HG03139 (cell line): Measurements from ENCODE around the gene ANKRD65.
"Not testable (repeated sequence)": the region's sequence is repeated elsewhere in the genome, so short reads cannot be mapped to it uniquely, and the experiment has no call there.

ENCODE experiments used
- ATAC-seq: cut with Tn5 transposase; IDR thresholded peaks from one replicate; pipeline ENCODE4 v1.9.1; 2021; ENCODE audit not compliant: unreplicated experiment

The ANKRD65 gene

GRCh38 chr1:1399187-1399871 is 21.7 kb downstream of the ANKRD65 start, which contains the start of gene CCNL2:
Gene CCNL2, minus strand, starts transcription at chr1:1399335. Its CDS starts 29 bp downstream, at chr1:1399306.
- ATAC-seq, result peak; percentile 93

- ATAC-seq, result peak; percentile 5
Measured at GRCh38 chr1:1398677-1399186, 22.3 kb downstream of the ANKRD65 start.

- ATAC-seq, result no peak
Measured at GRCh38 chr1:1397839-1398523, 23.1 kb downstream of the ANKRD65 start.

DNA sequence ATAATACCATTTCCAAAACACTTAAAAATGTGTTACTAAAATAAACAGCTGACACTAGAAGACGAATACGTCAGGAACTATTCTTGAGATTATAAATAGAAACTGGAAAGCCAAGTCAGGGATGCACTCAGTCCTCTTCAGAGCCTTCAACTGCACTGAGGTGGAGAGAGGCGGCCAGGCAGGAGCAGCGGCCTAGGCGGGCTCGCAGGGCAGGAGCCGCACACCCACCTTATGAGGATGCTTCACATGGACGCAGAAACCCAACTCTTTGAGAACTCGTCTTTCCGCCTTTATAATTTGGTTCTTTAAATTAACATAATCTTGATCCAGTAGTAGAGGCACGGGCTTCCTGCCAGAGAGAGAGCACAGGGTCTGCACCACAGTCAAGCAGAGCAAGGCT is 25.9 kb downstream of the ANKRD65 start:
- ATAC-seq, result no peak

DNA sequence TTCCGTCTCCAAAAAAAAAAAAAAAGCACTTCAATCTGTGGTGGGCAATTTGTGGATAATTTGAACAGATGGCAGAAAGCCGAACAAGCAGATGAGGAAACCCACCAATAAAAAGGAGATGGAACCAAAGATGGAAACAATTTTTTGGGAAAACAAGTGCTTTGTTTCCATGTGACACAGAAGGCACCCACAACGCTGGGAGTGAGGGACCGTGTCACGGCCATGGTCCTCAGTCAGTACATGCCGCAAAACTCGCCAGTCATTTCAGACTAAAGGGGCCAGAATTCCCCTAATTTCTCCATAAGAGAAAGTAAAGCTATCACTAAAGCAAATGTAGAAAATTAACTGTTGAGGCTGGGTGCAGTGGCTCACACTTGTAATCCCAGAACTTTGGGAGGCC is 27.0 kb downstream of the ANKRD65 start:
- no peak for ATAC-seq

DNA sequence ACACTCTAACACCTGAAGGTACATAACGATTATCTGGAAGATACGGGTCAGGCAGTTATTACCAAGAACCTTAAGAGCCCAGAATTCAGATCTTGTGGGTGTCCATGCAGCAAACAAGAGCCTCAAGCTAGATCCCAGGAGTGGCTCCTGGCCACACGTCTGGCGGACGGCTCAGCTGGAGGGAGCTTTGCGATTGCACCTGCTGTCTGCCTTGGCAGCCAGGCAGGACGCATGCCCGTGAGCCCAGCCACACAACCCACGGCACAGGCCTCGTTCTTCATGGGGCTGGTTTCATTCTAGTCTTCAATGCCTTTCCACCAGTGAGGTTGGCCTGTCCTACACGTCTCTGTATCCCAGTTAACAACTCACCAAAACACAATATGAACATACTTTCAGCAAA is 27.6 kb downstream of the ANKRD65 start:
- ATAC-seq, result no peak

GRCh38 chr1:1393014-1393413 is 28.1 kb downstream of the ANKRD65 start:
- ATAC-seq, result no peak

DNA sequence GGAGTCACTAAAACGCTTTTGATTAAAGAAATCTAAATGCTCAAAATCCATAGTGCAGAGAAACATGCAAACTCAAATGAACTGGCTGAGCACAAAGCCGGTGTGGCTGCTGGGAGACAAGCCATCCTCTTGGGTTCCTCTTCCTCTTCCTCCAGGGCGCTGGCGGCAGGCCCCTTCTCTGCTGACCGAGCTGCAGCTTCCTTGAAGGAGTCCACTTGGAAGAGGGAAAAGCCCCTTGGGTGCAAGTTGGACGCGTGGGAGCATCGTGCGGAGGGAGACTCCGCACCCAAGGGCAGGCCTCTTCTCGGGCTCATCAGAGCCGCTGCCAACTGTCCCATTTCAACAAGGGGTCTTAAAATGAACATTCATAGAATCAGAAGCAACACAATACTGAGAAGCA is 29.9 kb downstream of the ANKRD65 start:
- ATAC-seq, result no peak

- ATAC-seq, result no peak
Measured at GRCh38 chr1:1390675-1391074, 30.4 kb downstream of the ANKRD65 start.

- ATAC-seq, result no peak
Measured at GRCh38 chr1:1388078-1388472, 33.0 kb downstream of the ANKRD65 start.

GRCh38 chr1:1387098-1388077 is 33.7 kb downstream of the ANKRD65 start:
- ATAC-seq, result no peak

- no peak for ATAC-seq
Measured at GRCh38 chr1:1385931-1386330, 35.1 kb downstream of the ANKRD65 start.

GRCh38 chr1:1385339-1385738 is 35.7 kb downstream of the ANKRD65 start:
- not testable (repeated sequence) for ATAC-seq

DNA sequence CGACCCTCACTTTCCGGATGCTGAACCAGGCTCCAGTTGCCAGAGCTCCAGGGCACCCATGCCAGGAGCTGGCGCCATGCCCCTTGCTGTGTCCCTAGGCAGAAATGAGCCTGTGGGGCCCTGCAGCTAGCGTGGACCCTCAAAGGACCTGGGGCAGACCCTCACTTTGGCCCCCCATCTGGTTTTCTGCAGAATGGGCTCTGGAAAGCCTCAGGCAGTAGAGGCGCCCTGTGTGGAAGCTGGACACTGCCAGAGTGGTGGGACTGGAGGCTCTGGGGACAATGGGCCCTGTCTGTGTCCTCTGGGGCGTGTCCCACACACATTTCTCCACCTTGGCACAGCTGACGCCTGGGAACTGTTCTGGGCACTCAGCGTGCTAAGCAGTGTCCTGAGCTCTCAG is 39.8 kb downstream of the ANKRD65 start:
- ATAC-seq, result no peak

- no peak for ATAC-seq
Measured at GRCh38 chr1:1380860-1381259, 40.2 kb downstream of the ANKRD65 start.

DNA sequence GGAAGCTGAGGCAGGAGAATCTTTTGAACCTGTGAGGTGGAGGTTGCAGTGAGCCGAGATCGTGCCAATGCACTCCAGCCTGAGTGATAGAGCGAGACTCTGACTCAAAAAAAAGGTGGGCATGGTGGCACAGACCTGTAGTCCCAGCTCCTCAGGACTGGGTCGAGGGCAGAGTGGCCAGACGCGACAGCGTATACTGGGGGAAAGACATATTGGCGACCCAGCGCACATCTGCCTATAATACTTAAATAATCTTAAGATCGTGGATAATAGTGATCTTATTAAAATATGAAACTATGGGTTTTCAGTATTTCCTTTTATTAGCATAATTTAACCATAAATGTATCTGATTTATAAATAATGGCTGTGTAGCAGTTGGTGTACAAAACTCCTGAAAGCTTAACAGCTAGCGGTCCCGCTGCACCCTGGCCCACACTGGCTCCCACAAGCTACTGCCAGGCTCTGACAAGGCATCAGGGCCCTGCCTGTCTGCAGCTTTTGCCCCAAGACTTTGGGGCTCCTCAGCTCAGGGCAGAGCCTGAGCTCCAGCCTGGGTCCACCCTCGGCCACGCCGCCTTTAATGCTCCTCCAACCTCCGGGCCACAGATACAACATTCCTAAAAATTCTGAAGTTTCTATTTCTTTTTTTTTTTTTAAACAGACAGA is 43.4 kb downstream of the ANKRD65 start:
- ATAC-seq, result no peak

GRCh38 chr1:1376551-1377226 is 44.4 kb downstream of the ANKRD65 start:
- no peak for ATAC-seq

DNA sequence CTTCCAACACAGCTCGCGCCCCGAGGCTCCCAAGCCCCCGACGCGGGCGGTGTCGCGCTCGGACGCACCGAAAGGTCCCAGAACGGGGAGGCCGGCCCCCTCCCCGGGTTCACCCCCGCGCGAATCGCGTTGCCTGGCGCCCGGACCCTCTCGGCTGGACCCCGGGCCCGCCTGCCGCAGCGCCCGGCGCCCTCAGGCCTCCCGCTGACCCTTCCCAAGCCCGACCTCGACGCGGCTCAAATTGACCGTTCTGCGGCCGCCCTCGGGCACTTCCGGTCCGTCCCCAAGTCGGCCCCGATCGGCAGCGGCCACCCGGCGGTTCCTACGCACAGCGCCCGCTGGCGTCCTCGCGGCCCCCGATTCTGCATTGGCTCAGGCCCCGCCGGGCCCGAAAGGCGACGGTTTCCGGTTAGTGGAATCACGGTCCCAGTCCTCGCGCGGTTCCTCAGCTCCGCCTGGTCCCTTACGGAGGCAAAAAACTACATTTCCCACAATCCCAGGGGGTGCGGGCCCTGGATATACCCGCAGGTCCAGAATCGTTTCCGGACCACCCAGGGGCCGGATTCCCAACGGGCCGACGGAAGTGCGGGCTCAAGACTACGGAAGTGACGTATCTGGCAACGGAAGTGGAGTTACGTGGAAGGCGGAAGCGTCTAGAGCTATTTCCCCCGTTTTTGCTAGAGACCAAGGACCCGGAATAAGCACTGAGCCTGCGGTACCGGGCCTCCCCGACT is 46.0 kb downstream of the ANKRD65 start, which contains the start of gene AURKAIP1:
AURKAIP1 (minus strand) TSS at position 279 of the 734 bp plus-strand sequence. CDS start 451 bp downstream, outside the sequence.
- peak; percentile 80 for ATAC-seq

- no peak for ATAC-seq
Measured at GRCh38 chr1:1374589-1374928, 46.5 kb downstream of the ANKRD65 start.
